Skeletal muscle satellite cell (primary cell): ENCODE data around the gene PRKN.

Experiments used
- H3K27me3 ChIP-seq: 2 replicates; pipeline ENCODE4 v1.7.0; 2013; ENCODE audit warnings: low read length; ENCODE audit not compliant: control insufficient read depth, insufficient read depth
- H3K36me3 ChIP-seq: 2 replicates; pipeline ENCODE4 v1.7.0; 2013; ENCODE audit warnings: mild to moderate bottlenecking, control low read depth, low read length; ENCODE audit not compliant: insufficient read depth
- H3K4me1 ChIP-seq: 2 replicates; pipeline ENCODE4 v1.7.0; 2013; ENCODE audit warnings: low read length; ENCODE audit not compliant: control insufficient read depth, insufficient read depth
- H3K4me2 ChIP-seq: 2 replicates; pipeline ENCODE4 v1.7.0; 2013; ENCODE audit warnings: mild to moderate bottlenecking, low read length
- H3K4me3 ChIP-seq: 2 replicates; pipeline ENCODE4 v1.7.0; 2013; ENCODE audit warnings: low read length
- H3K9ac ChIP-seq: 2 replicates; pipeline ENCODE4 v1.7.0; 2013; ENCODE audit warnings: mild to moderate bottlenecking, low read depth, low read length, moderate library complexity
- H3K9me3 ChIP-seq: replicated peaks from 2 replicates; pipeline ENCODE4 v1.7.0; 2013; ENCODE audit warnings: mild to moderate bottlenecking, control low read depth, low read length

The PRKN gene

DNA sequence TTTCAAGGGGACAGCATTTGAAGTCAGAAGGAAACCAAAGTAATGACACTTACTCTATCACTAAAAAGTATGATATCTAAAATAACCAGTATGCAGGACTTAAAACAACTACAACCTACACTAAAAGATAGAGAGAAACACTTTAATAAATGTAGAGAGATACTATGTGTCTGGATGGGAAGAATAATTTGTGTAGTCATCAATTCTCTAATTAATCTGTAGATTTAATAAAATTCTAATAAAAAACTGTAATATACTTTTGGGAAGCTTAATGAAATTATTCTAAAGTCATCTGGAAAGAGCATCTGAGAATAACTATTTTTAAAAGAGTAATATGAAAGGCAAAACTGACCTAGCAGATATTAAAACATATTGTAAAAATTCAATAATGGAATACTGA lies 52.1 kb downstream of the PRKN start:
- Histone ChIP-seq H3K9ac (no peak overlapping the region), H3K4me1 (no peaks in the 10 kb centered on the region)

DNA sequence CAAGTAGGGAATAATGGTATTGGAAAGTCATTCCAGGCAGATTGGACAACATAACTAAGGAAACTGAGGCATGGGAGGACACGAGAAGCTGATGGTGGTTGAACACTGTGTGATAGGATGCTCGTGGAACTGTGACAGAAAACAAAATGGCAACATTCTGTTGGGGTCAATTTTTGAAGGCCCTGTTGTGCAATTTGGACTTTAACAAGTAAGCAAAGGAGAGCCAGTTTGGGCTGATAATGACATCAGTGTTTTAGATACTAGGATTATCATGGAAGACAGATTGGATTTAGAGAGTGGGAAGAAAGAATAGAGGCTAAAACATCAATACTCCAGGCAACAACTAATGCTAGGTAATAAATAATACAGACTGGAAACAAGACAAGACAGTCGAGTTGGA lies 53.1 kb downstream of the PRKN start:
- H3K4me1 ChIP-seq: no peaks in the 10 kb centered on the region
- no peaks in the 10 kb centered on the region for H3K36me3 ChIP-seq
- no peaks in the 10 kb centered on the region for H3K27me3 ChIP-seq
- H3K9ac ChIP-seq: no peak overlapping the region
- H3K9me3 ChIP-seq: no peaks in the 10 kb centered on the region
- H3K4me2 ChIP-seq: no peak overlapping the region
- no peak overlapping the region for H3K4me3 ChIP-seq

More for the DNA sequence above, 52.1 kb downstream of the PRKN start:
- Histone ChIP-seq H3K4me2 (no peak overlapping the region), H3K27me3 (no peaks in the 10 kb centered on the region), H3K9me3 (no peaks in the 10 kb centered on the region), H3K36me3 (no peaks in the 10 kb centered on the region), H3K4me3 (no peak overlapping the region)

DNA sequence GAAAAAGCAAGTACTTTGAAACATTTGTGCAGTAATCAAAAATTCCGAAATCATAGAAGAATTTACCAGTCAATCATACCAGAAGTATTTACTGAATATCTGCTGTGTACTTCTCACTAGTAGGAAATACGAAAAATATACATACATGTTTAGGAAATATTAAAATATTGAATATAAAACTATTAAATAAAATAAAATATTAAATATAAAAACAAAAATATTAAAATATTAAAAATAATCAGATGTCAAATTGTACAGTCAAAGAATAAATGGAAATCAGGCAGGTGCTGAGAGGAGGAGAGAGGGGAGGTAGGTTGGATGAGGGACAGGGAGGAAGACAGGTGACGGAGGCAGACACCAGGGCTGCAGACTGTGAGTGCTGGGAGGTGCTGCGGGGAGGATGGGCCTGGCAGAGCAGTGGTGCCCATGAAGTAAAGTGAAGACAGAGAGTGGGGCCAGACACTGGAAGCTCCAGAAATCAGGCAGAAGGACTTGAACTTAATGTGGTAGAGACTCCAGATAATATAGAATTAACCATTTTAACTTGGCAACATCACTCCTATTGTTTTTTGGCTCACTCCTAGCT lies 55.9 kb downstream of the PRKN start:
- H3K4me2 ChIP-seq: no peak overlapping the region
- H3K36me3 ChIP-seq: no peaks in the 10 kb centered on the region
- no peak overlapping the region for H3K9ac ChIP-seq
- no peaks in the 10 kb centered on the region for H3K4me1 ChIP-seq
- H3K4me3 ChIP-seq: no peak overlapping the region
- H3K9me3 ChIP-seq: no peaks in the 10 kb centered on the region
- no peaks in the 10 kb centered on the region for H3K27me3 ChIP-seq

DNA sequence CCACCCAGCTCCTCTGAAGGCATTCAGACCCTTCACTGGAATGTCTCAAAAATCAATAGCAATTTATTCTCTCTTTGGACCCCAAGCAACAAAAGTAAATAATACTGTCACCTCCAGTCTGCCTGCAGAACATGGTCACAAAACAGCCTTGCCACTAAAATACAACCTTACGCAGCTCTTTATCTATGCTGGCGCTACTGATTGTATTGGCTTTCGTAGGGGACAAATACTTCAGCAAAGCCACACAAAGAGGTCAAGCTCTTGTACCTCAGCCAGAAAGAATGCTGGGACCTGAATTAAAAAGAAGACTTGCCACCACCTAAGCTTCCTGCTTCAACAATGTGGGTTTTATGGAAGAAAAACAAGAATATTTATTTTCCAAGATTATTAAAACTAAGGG lies 57.2 kb downstream of the PRKN start:
- Histone ChIP-seq H3K36me3 (no peaks in the 10 kb centered on the region), H3K4me2 (no peak overlapping the region), H3K4me3 (no peak overlapping the region), H3K9me3 (no peaks in the 10 kb centered on the region), H3K4me1 (no peaks in the 10 kb centered on the region), H3K27me3 (no peaks in the 10 kb centered on the region), H3K9ac (no peak overlapping the region)

DNA sequence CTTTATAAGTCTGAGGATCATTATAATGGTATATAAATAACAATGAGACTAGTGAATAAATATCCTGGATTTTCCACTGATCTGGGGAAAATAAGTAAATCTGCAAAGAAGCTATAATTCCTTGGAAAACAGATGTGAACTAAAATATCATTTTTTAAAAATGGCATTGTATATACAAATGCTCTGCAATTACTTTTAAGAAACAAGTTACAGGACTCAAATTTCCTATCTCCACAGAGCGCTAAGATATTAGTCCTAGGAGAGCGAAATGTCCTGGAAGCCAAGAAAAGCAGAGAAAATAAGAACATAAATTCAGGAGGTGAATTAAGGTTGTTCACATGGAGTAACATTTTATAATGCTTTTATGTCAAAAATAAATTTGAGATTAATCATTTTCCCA lies 61.3 kb downstream of the PRKN start:
- Histone ChIP-seq H3K27me3 (no peaks in the 10 kb centered on the region), H3K9ac (no peak overlapping the region), H3K4me1 (no peaks in the 10 kb centered on the region), H3K36me3 (no peaks in the 10 kb centered on the region), H3K4me3 (no peak overlapping the region), H3K4me2 (no peak overlapping the region), H3K9me3 (no peaks in the 10 kb centered on the region)

DNA sequence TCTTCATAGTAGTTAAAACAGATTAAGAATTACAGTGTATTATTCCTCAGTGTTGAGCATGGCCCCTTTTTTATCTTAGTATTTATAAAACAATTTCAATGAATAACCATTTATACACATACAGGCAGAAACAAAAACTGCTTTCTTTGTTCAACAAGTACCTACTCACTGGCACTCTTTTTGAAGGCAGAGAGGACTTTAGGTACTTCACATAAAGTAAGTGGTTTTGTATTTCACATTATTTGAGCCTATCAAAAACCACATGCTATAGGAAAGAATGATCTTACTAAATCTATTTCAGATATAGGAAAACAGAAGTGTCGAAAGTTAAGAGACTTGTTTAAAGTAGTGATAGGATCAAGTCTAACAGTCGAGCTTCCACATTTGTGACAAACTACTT lies 73.8 kb downstream of the PRKN start:
- Histone ChIP-seq H3K9ac (no peak overlapping the region), H3K27me3 (no peaks in the 10 kb centered on the region), H3K9me3 (no peaks in the 10 kb centered on the region), H3K36me3 (no peaks in the 10 kb centered on the region), H3K4me1 (no peaks in the 10 kb centered on the region), H3K4me3 (no peak overlapping the region), H3K4me2 (no peak overlapping the region)

DNA sequence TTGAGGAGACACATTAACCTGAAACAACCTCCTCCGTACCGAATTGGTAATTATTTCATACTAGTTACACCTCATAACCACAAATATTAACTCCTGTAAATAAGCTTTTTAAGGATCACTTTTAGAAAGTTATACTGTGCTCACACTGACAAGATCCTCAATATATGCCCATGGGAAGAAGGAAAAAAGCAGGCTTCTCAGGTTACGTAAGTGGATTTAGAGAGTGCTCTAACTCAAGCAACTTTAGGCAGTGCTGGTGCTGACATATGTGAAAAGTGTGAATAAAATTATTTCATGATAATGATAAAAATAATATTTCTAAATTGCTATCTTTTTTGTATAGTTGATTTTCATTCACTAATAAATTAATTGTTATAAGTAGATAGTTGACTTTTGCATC lies 76.1 kb downstream of the PRKN start:
- H3K27me3 ChIP-seq: no peaks in the 10 kb centered on the region
- H3K4me1 ChIP-seq: no peaks in the 10 kb centered on the region
- no peak overlapping the region for H3K4me3 ChIP-seq
- no peak overlapping the region for H3K4me2 ChIP-seq
- H3K36me3 ChIP-seq: no peaks in the 10 kb centered on the region
- H3K9me3 ChIP-seq: no peaks in the 10 kb centered on the region
- H3K9ac ChIP-seq: no peak overlapping the region

DNA sequence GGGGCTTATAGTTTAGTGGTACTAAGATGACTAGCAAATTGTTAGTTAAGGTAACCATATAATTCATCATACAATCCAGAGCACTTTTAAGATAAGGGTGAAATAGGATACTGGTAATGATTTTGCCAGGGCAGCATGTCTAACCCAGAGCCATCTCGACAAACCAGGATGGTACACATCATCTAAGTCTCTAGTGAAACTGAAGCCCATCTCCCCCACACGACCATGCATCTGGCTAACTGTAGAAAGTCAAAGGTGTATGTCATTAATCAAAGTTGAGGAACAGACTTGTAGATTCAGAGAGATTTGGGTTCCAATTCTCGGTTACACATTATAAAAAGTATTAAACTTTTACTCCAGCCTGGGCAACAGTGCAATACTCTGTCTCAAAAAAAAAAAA lies 78.3 kb downstream of the PRKN start:
- H3K9ac ChIP-seq: no peak overlapping the region
- no peak overlapping the region for H3K4me2 ChIP-seq
- H3K4me1 ChIP-seq: no peaks in the 10 kb centered on the region
- no peaks in the 10 kb centered on the region for H3K9me3 ChIP-seq
- no peak overlapping the region for H3K4me3 ChIP-seq
- H3K36me3 ChIP-seq: no peaks in the 10 kb centered on the region
- no peaks in the 10 kb centered on the region for H3K27me3 ChIP-seq

DNA sequence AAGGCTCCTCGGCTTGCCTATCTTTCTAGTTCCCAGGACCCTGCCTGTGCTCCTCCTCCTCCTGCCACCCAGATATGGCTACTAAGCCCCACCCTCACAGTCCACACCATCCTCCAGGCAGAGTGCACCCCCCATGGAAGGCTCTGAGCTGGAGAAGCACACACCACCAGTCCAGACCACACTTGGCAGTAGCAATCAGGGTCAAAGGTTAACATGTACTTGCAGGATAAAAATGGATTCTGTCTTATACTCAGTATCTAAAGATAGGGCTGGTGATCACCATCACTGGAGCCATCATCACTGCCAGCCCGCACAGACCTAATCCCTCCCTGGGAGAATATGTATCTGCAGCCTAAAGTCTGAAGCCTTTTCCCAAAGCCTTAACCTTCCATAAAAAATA lies 83.4 kb downstream of the PRKN start:
- H3K9me3 ChIP-seq: no peaks in the 10 kb centered on the region
- no peaks in the 10 kb centered on the region for H3K4me1 ChIP-seq
- no peak overlapping the region for H3K4me3 ChIP-seq
- H3K27me3 ChIP-seq: no peaks in the 10 kb centered on the region
- H3K36me3 ChIP-seq: no peaks in the 10 kb centered on the region
- H3K4me2 ChIP-seq: no peak overlapping the region
- H3K9ac ChIP-seq: no peak overlapping the region

DNA sequence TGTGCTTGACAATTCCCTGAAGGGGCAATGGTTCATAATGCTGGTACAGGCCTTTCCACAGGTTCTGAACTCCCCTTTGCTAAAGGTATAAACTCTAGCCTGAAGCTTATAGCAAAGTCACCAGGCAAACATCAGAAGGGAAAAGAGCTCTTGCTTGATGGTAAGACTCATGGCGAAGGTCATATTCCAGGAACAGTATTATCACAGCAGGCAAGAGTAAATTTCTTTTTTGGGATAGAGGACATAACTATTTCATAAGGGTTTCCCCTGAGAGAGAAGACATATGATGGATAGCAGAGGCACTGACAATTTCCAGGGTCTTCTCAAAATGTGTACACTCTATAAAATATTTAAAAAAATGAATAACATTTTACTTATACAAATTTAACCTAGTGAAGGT lies 86.8 kb downstream of the PRKN start:
- H3K9me3 ChIP-seq: no peaks in the 10 kb centered on the region
- H3K4me2 ChIP-seq: no peak overlapping the region
- H3K4me3 ChIP-seq: no peak overlapping the region
- no peaks in the 10 kb centered on the region for H3K36me3 ChIP-seq
- no peaks in the 10 kb centered on the region for H3K27me3 ChIP-seq
- H3K9ac ChIP-seq: no peak overlapping the region
- no peaks in the 10 kb centered on the region for H3K4me1 ChIP-seq

DNA sequence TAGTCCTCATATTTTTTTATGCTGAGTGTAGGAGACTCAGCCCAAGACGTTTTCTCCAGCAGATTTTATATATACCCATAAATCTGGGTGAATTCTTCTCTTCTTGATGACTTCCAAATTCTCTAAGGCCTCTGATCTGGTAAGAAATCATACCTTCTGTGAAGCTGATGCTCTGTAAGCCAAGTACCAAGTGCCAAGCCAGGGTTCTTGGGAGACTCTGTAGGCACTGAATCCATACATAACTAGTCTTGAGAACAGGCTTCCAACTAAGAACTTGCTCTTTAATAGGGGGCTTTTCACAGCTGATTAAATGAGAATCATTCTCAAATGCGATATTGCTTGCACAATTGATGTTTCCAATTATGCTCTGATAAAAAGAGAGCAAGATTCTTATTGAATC lies 87.6 kb downstream of the PRKN start:
- H3K4me2 ChIP-seq: no peak overlapping the region
- H3K27me3 ChIP-seq: no peaks in the 10 kb centered on the region
- H3K9me3 ChIP-seq: no peaks in the 10 kb centered on the region

DNA sequence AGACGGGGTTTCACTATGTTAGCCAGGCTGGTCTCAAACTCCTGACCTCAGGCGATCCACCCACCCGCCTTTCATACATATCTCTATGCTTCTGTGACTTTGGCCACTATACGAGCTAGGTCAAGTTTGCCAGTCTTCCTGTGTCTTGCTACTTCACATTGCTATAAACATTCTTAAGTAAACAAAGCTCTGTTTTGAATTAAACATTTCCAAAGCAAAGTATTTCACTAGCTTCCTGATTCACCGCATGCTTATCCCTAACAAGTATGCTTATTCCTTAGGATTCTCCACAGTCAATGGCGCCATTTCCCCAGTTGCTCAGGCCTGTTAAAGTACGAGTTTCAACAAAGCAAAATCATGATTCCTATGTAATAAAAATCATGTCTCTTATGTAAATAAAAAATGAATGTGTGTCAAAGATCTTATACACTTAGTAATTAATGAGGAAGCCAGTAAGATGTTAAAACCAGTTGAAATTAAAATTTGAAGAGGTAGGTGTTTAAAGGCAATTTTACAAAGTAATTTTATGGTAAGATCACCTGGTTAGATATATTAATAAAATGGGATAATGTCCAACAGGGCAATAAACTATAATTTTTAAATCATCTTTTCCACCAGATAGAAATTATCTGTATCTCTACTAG lies 88.5 kb downstream of the PRKN start:
- no peak overlapping the region for H3K4me2 ChIP-seq

More for the DNA sequence above, 87.6 kb downstream of the PRKN start:
- no peak overlapping the region for H3K9ac ChIP-seq
- H3K36me3 ChIP-seq: no peaks in the 10 kb centered on the region
- no peak overlapping the region for H3K4me3 ChIP-seq
- no peaks in the 10 kb centered on the region for H3K4me1 ChIP-seq

More for the DNA sequence above, 88.5 kb downstream of the PRKN start:
- Histone ChIP-seq H3K9me3 (no peaks in the 10 kb centered on the region), H3K36me3 (no peaks in the 10 kb centered on the region), H3K4me1 (no peaks in the 10 kb centered on the region), H3K4me3 (no peak overlapping the region), H3K27me3 (no peaks in the 10 kb centered on the region), H3K9ac (no peak overlapping the region)
